ENCODE data around the gene SMURF1. TPM values are rescaled to one million over a fixed set of nuclear protein-coding genes. Genes with fewer than 3 reads are reported as not detected.

The SMURF1 gene
- total and polyA plus RNA-seq, 2 of the 4 experiments (the other 2 are of a cell fraction) = 13.4 to 20.3 TPM

DNA sequence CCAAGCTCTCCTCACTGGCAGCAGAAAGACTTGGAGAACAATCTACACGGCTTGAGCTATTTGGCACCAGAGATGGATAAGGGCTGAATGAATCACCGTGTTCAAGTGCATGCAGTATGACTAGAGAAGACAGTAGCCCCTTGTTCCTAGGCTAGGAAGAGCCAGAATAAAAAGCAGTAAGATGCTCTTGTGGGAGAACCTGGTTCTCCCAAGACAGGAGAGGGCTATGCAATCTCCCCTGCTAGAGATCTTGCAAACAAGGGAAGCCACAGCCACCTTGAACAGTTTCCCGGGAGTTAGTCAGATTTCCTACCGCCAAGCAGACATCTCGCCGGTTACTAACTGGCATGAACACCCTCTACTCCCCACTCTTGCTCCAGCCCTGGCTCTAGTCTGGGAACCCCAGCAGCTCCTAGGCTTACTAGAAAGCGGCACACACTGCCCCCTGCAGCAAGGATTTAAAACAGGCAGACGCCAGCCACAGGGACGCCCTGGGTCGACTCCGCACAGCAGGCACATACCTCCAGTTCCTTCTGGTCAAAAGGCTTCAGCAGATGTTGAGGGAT is 107.3 kb downstream of the SMURF1 start:
- no TSS peak for BruUV-seq (replicated peaks)
- H2AK5ac ChIP-seq (ENCODE audit: low read depth, low read length) = no peak overlapping the region
- 60% methylated on average over 1 of the region's 11 CpGs; no CpG with 5 or more reads in 1 of the 2 experiments for WGBS, 2 experiments (ENCODE audit: extremely low coverage in 2 of 2, insufficient read length in 1 of 2)
- H2AK9ac ChIP-seq (replicated peaks; ENCODE audit: low read depth, low read length, poor library complexity) = no peak overlapping the region
- H3K36me3 ChIP-seq (ENCODE audit: control insufficient read depth, insufficient read depth, low read length) = peaks cover 82% of the 10 kb centered on the region
- no peak overlapping the region for H2AFZ ChIP-seq (replicated peaks; ENCODE audit: low read length, poor library complexity)
- H4K20me1 ChIP-seq (ENCODE audit: insufficient read depth, low read length) = peaks cover 21% of the 10 kb centered on the region
- H3K4me2 ChIP-seq (ENCODE audit: low read depth, low read length) = no peak overlapping the region
- no peak overlapping the region for H3K4me3 ChIP-seq (ENCODE audit: insufficient read depth, low read depth, low read length)
- DNase-seq (peak; percentile 65), ATAC-seq (ENCODE audit: low read depth) (peak; percentile 19; the same call in 1 of the 2 replicates)
- no peak overlapping the region for H3K56ac ChIP-seq (ENCODE audit: extremely low read depth, insufficient read depth, low read length)
- H3K4ac ChIP-seq (ENCODE audit: low read depth, low read length) = no peak overlapping the region
- no peak overlapping the region for H4K91ac ChIP-seq (ENCODE audit: insufficient read depth, low read depth, low read length)
- H3K14ac ChIP-seq (replicated peaks; ENCODE audit: low read depth, low read length) = no peak overlapping the region
- H2BK15ac ChIP-seq (ENCODE audit: low read depth, low read length) = no peak overlapping the region
- CTCF ChIA-PET = interaction anchor here (0.6 to 1.0 kb wide), 2 partner anchors 12 to 51 kb away, joined by 3 to 5 read pairs; no protein-coding TSS in a partner anchor
- TF ChIP-seq, protein P1, sequence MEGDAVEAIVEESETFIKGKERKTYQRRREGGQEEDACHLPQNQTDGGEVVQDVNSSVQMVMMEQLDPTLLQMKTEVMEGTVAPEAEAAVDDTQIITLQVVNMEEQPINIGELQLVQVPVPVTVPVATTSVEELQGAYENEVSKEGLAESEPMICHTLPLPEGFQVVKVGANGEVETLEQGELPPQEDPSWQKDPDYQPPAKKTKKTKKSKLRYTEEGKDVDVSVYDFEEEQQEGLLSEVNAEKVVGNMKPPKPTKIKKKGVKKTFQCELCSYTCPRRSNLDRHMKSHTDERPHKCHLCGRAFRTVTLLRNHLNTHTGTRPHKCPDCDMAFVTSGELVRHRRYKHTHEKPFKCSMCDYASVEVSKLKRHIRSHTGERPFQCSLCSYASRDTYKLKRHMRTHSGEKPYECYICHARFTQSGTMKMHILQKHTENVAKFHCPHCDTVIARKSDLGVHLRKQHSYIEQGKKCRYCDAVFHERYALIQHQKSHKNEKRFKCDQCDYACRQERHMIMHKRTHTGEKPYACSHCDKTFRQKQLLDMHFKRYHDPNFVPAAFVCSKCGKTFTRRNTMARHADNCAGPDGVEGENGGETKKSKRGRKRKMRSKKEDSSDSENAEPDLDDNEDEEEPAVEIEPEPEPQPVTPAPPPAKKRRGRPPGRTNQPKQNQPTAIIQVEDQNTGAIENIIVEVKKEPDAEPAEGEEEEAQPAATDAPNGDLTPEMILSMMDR (conservative IDR thresholded peaks at IDR 0.05; ENCODE audit: low read depth, low read length) = peak; percentile 32
- no peak for TF ChIP-seq MXI1 (IDR thresholded peaks at IDR 0.05; ENCODE audit: borderline replicate concordance, low read depth, low read length)
- peaks cover under 1% of the 10 kb centered on the region; the same call in 1 of the 2 replicates for H3K9me1 ChIP-seq (ENCODE audit: insufficient read depth, low read length)
- intact Hi-C loops (cut with micrococcal nuclease) (no loop called here), dilution Hi-C loops (cut with HindIII; ENCODE audit: low sequenced_read_pairs, unreplicated experiment) (no loop called here), in situ Hi-C loops (cut with MboI; ENCODE audit: low sequenced_read_pairs) (no loop called here)
- no peak overlapping the region for H4K5ac ChIP-seq (ENCODE audit: low read depth, low read length)
- H4K8ac ChIP-seq (ENCODE audit: low read depth in 2 of 2, low read length in 2 of 2) = no peak overlapping the region
- no peak overlapping the region for H2BK5ac ChIP-seq (ENCODE audit: low read depth, low read length, poor library complexity, severe bottlenecking)
- no peaks in the 10 kb centered on the region for H3K27me3 ChIP-seq (ENCODE audit: control insufficient read depth, insufficient read depth, low read length)
- H3K18ac ChIP-seq (ENCODE audit: low read depth, low read length) = no peak overlapping the region
- no peak overlapping the region for H3K23ac ChIP-seq (ENCODE audit: low read depth, low read length)
- POLR2A ChIA-PET (ENCODE audit: unreplicated experiment) = no interaction called here
- H3K4me1 ChIP-seq (ENCODE audit: control insufficient read depth, insufficient read depth, low read length) = peaks cover 5% of the 10 kb centered on the region
- H2BK120ac ChIP-seq (ENCODE audit: low read depth, low read length) = no peak overlapping the region
- peaks cover 6 to 48% of the 10 kb centered on the region in 2 experiments for H3K79me1 ChIP-seq (ENCODE audit: low read depth in 1 of 2, low read length in 2 of 2)
- H3K27ac ChIP-seq (ENCODE audit: insufficient read depth, low read length) = no peak overlapping the region
- no peak overlapping the region for H3K9ac ChIP-seq (ENCODE audit: low read depth, low read length)
- no peak overlapping the region for H2BK20ac ChIP-seq (ENCODE audit: low read depth, low read length)
- no peaks in the 10 kb centered on the region for H3K9me3 ChIP-seq (ENCODE audit: control insufficient read depth, insufficient read depth, low read length)
